HG03565 (cell line): ENCODE results near the gene FGF5.
"Not testable (repeated sequence)": the region's sequence is repeated elsewhere in the genome, so short reads cannot be mapped to it uniquely, and the experiment has no call there.

Experiments
- ATAC-seq: cut with Tn5 transposase; IDR thresholded peaks from one replicate; pipeline ENCODE4 v1.9.1; 2021; ENCODE audit warnings: mild to moderate bottlenecking, moderate library complexity; ENCODE audit not compliant: unreplicated experiment

Gene FGF5

GRCh38 chr4:80253510-80253909 is 13.0 kb upstream of the FGF5 start:
- ATAC-seq, result no peak

- no peak for ATAC-seq
Observed at GRCh38 chr4:80254114-80254513, 12.3 kb upstream of the FGF5 start.

- no peak for ATAC-seq
Observed at GRCh38 chr4:80255329-80256095, 11.0 kb upstream of the FGF5 start.

GRCh38 chr4:80257851-80258250 is 8.6 kb upstream of the FGF5 start:
- no peak for ATAC-seq

- no peak for ATAC-seq
Observed at GRCh38 chr4:80259012-80259411, 7.5 kb upstream of the FGF5 start.

GRCh38 chr4:80259817-80260216 is 6.6 kb upstream of the FGF5 start:
- no peak for ATAC-seq

- no peak for ATAC-seq
Observed at GRCh38 chr4:80261989-80262600, 4.4 kb upstream of the FGF5 start.

- ATAC-seq, result no peak
Observed at GRCh38 chr4:80263541-80264351, 2.7 kb upstream of the FGF5 start.

GRCh38 chr4:80264352-80264647 is 2.2 kb upstream of the FGF5 start:
- no peak for ATAC-seq

GRCh38 chr4:80264825-80265224 is 1.6 kb upstream of the FGF5 start:
- ATAC-seq, result no peak

GRCh38 chr4:80265571-80266252 is 752 bp upstream of the FGF5 start:
- no peak for ATAC-seq

- no peak for ATAC-seq
Observed at GRCh38 chr4:80266902-80267380, 477 bp downstream of the FGF5 start.

GRCh38 chr4:80268081-80268823 is 1.8 kb downstream of the FGF5 start:
- no peak for ATAC-seq

- no peak for ATAC-seq
Observed at GRCh38 chr4:80268936-80269335, 2.5 kb downstream of the FGF5 start.

- no peak for ATAC-seq
Observed at GRCh38 chr4:80270321-80270720, 3.9 kb downstream of the FGF5 start.

GRCh38 chr4:80270868-80271267 is 4.4 kb downstream of the FGF5 start:
- ATAC-seq, result no peak

- no peak for ATAC-seq
Observed at GRCh38 chr4:80271801-80272200, 5.3 kb downstream of the FGF5 start.

GRCh38 chr4:80276931-80277330 is 10.5 kb downstream of the FGF5 start:
- no peak for ATAC-seq

- no peak for ATAC-seq
Observed at GRCh38 chr4:80279751-80280150, 13.3 kb downstream of the FGF5 start.

GRCh38 chr4:80286451-80286850 is 20.0 kb downstream of the FGF5 start:
- ATAC-seq, result no peak

- not testable (repeated sequence) for ATAC-seq
Observed at GRCh38 chr4:80290665-80291064, 24.2 kb downstream of the FGF5 start.
